NCI-H2227 (cell line): Measurements from ENCODE around the gene PLA2G12B.

Experiments
- DNase-seq: peaks from one replicate; lab custom pipeline; 2025; ENCODE audit not compliant: unreplicated experiment; lab: John Stamatoyannopoulos, UW

Gene PLA2G12B

DNA sequence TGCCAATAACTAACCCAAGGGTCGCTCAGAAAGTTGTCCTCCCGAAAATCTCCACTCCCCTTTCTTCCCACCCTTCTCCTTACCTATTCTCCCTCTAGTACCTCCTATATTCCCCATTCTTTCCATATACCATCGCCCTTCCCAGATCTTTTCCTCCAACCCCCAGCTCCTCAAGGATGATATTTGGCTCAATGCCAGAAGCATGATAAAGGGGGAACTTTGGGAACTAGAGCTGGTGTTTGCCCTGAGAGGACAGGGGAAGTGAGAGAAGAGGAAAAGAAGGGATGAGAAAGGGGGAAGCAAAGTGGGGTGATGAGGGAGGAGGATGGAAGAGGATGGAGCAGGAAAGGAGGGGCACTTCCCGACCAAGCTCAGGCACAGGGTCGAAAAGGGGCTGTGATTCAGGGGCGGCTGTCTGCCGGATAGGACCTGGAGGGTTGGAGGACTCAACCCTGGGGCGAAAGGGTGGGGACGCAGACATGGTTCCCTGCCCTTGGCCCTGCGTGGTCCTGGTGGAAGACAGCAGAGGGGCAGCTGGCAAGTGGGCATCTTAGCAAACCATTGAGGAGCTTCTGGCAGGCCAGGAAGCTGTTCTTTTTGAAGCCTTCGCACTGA is 59.3 kb downstream of the PLA2G12B start:
- no peak for DNase-seq

DNA sequence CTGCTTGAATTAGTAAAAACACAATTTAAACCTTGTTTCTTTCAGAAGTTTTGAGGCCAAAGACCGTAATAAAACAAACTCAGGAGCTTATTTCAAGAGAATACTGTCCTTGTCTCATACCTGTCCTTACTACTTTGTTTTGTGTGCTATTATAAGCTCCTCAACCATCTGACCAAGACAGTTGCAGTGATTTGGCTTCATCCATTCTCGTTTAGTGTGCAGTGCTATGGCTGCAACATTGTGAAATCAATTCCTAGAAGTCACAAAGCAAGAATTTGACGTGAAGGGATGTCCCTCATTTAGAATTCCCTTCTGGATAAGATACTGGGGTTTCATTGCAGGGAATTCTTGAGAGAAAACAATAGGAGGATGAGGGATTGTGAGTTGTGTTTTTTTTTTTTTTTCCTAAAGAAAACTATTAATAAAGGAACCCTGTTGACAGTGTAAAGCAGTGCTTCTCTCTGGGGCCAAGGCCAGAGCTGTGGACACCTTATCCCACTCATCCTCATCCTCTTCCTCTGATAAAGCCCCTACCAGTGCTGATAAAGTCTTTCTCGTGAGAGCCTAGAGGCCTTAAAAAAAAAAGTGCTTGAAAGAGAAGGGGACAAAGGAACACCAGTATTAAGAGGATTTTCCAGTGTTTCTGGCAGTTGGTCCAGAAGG is 61.3 kb downstream of the PLA2G12B start, which contains the start of gene OIT3:
Gene OIT3, plus strand, starts transcription at position 604 of the 663 bp plus-strand sequence. CDS start 60 bp downstream, outside the sequence.
- DNase-seq, result no peak

GRCh38 chr10:72890086-72890485 is 64.5 kb downstream of the PLA2G12B start:
- no peak for DNase-seq

DNA sequence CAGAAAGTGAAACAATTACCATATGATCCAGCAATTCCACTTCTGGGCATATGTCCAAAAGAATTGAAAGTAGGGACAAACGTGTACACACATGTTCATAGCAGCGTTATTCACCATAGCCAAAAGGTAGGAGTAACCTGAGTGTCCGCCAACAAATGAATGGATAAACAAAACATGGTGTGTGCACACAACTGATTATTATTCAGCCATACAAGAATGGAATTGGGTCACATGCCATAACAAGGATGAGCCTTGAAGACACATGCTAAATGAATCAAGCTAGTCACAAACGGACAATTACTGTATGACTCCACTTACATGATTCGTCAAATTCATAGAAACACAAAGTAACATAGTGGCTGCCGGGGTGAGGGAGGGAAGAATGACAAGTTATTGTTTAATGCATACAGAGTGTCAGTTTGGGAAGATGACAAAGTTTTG is 65.2 kb downstream of the PLA2G12B start:
- no peak for DNase-seq

DNA sequence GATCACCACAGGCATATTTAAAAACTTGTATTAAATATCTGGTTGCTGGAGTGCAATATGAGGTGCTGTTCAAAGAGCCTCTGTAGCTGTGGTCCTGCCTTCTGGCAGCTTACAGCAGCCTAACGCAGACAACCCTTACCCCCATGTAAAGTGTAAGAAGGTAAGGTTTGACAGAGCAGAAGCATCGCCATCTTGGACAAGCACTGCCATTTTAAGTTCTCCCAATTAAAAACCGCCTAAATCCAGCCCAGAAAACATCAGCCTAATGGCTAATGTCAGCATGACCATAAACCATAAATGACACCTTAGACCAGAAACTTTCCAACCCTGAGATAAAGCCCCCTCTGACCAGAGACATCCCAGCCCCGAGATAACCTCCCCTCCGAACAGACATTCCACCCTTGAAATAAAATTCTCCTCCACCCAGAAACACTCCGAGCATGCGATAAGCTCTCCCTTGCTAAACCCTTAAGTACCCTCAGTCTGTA is 66.4 kb downstream of the PLA2G12B start:
- no peak for DNase-seq

- no peak for DNase-seq
Observed at GRCh38 chr10:72887043-72887442, 67.6 kb downstream of the PLA2G12B start.

- no peak for DNase-seq
Observed at GRCh38 chr10:72886621-72887020, 68.0 kb downstream of the PLA2G12B start.

GRCh38 chr10:72885953-72886352 is 68.7 kb downstream of the PLA2G12B start:
- DNase-seq, result no peak
